ENCODE data around the gene ZNF664.

Gene ZNF664

GRCh38 chr12:123972457-123973401, at the start of gene ZNF664, which contains the start of gene CCDC92:
Gene ZNF664, plus strand, starts transcription at chr12:123973215. Its CDS starts 38,930 bp downstream, at chr12:124012145.
Gene CCDC92, minus strand, starts transcription at chr12:123972831. Its CDS starts 28,526 bp downstream, at chr12:123944305.
- H3K4me1 ChIP-seq, result peaks cover 0 to 40% (median 11%) of the 10 kb centered on the region in 4 donors
- peak; percentile 84 to 92 for DNase-seq
- TF ChIP-seq CTCF (IDR thresholded peaks at IDR 0.05), result peak in 1 of 2 experiments; percentile 23
- H3K36me3 ChIP-seq, result no peaks in the 10 kb centered on the region
- peak within 1 kb of the TSS; percentile 98 to 99 for H3K4me3 ChIP-seq
- H3K27me3 ChIP-seq, result no peaks in the 10 kb centered on the region
- H3K9me3 ChIP-seq, result no peaks in the 10 kb centered on the region
- H3K27ac ChIP-seq, result peak within 1 kb of the TSS; percentile 98 to 99
- intact Hi-C loops (cut with DNase I; ENCODE audit: low total_unique reads), result no loop called here

- Histone ChIP-seq H3K27me3 (no peaks in the 10 kb centered on the region), H3K9me3 (no peaks in the 10 kb centered on the region), H3K4me1 (no peaks in the 10 kb centered on the region), H3K36me3 (no peaks in the 10 kb centered on the region), H3K27ac (no peak overlapping the region), H3K4me3 (no peak overlapping the region)
- intact Hi-C loops (cut with DNase I; ENCODE audit: low total_unique reads), result no loop called here
- no peak for TF ChIP-seq CTCF (IDR thresholded peaks at IDR 0.05)
- DNase-seq, result no peak
These were observed 49.1 kb upstream of the ZNF664 start for GRCh38 chr12:123923927-123924326.

GRCh38 chr12:123924539-123924938, 48.5 kb upstream of the ZNF664 start:
- Histone ChIP-seq H3K4me1 (no peaks in the 10 kb centered on the region), H3K36me3 (no peaks in the 10 kb centered on the region), H3K4me3 (no peak overlapping the region), H3K27ac (no peak overlapping the region), H3K9me3 (peaks cover 0 to 2% (median 0%) of the 10 kb centered on the region in 3 donors), H3K27me3 (no peaks in the 10 kb centered on the region)
- TF ChIP-seq CTCF (IDR thresholded peaks at IDR 0.05), result no peak
- DNase-seq, result no peak
- intact Hi-C loops (cut with DNase I; ENCODE audit: low total_unique reads), result no loop called here

- no peak for TF ChIP-seq CTCF (IDR thresholded peaks at IDR 0.05)
- H3K9me3 ChIP-seq, result peaks cover 0 to 8% (median 0%) of the 10 kb centered on the region in 3 donors
- no peak overlapping the region for H3K4me3 ChIP-seq
- H3K27ac ChIP-seq, result no peak overlapping the region
- no peaks in the 10 kb centered on the region for H3K4me1 ChIP-seq
- DNase-seq, result no peak
- no peaks in the 10 kb centered on the region for H3K36me3 ChIP-seq
- H3K27me3 ChIP-seq, result no peaks in the 10 kb centered on the region
- intact Hi-C loops (cut with DNase I; ENCODE audit: low total_unique reads), result no loop called here
These were observed 44.6 kb upstream of the ZNF664 start for GRCh38 chr12:123928274-123928865.

GRCh38 chr12:123928897-123929296, 44.1 kb upstream of the ZNF664 start:
- intact Hi-C loops (cut with DNase I; ENCODE audit: low total_unique reads), result no loop called here
- DNase-seq, result no peak
- Histone ChIP-seq H3K4me1 (no peaks in the 10 kb centered on the region), H3K27me3 (no peaks in the 10 kb centered on the region), H3K36me3 (no peaks in the 10 kb centered on the region), H3K4me3 (no peak overlapping the region), H3K9me3 (peaks cover 0 to 8% (median 0%) of the 10 kb centered on the region in 3 donors), H3K27ac (no peak overlapping the region)
- no peak for TF ChIP-seq CTCF (IDR thresholded peaks at IDR 0.05)

All from tibial artery (tissue), 4 donors.